Measurements from ENCODE around the gene SPRN.
"Not testable (repeated sequence)": the region's sequence is repeated elsewhere in the genome, so short reads cannot be mapped to it uniquely, and the experiment has no call there.

SPRN gene

GRCh38 chr10:133456041-133456951, 31.9 kb upstream of the SPRN start:
- DNase-seq: no peak

DNA sequence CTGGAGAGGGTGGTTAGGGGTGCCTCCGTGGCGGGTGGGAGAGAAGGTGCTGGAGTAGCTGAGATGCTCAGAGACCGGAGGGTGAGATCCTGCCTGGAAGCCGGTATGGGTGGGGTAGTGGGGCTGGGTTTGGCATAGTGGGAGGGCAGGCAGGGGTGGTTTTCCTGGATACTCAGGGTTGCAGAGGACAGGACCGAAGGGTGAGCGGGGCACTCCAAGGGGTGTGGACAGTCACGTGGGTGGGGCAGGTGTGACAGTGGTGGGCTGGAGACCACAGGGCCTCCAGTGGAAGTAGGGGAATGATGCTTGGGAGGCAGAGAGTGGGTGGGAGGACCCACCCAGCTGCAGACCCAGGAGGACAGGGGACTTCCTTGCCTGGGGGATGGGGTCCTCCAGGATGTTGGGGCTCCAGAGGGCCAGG, 31.2 kb upstream of the SPRN start:
- DNase-seq: no peak

- no peak for DNase-seq
Observed at GRCh38 chr10:133455196-133455595, 30.8 kb upstream of the SPRN start.

- DNase-seq: no peak
Observed at GRCh38 chr10:133454204-133454893, 29.9 kb upstream of the SPRN start.

DNA sequence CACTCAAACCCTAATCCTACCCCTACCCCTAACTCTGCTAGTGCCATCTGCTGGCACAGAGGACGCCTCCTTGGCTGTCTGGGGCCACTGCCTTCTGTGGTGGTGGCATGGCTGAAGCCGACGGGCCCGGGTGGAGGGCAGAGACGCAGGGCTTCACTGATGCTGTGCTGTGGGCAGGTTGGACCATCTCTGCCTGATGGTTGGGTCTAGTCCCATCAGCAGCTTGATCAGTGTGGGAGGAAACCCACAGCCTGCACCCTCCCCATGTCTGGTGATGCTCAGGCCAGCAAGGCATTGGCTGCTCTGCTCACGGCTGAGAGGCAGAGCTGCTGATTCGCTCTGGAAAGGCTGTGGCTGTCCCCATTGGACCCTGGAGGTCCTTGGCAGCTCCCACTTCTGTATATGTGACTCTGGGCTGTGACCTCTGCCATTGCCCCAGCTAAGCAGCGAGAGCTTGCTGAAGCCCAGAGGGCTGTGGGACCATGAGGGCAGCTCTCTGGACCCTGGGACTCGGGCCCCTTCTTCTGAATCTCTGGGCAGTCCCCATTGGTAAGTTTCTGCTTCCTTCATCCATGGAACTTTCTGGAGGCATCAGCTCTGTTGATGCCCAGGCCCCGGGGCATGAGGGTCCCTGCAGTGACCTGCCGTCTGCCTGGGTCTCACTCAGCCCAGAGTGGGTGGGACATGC, 29.2 kb upstream of the SPRN start, which contains the start of gene SCART1:
Gene SCART1, plus strand, starts transcription at position 430 of the 688 bp plus-strand sequence. Its CDS starts 53 bp downstream, at position 483.
- no peak for DNase-seq

DNA sequence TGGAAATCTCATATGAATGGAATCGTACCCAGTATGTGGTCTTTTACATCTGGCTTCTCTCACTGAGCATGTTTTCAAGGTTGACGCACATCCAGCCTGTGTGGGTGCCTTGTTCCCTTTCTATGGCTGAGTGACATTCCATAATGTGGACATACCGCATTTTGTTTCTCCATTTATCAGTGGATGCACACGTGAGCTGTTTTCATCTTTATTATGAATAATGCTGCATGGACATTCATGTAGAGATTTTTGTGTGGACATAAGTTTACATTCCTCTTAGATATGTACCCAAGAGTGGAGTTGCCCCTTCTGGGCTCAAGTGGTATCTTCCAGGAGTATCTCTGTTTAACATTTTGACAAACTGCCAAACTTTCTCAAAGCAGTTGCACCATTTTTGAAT, 28.0 kb upstream of the SPRN start:
- DNase-seq: no peak

DNA sequence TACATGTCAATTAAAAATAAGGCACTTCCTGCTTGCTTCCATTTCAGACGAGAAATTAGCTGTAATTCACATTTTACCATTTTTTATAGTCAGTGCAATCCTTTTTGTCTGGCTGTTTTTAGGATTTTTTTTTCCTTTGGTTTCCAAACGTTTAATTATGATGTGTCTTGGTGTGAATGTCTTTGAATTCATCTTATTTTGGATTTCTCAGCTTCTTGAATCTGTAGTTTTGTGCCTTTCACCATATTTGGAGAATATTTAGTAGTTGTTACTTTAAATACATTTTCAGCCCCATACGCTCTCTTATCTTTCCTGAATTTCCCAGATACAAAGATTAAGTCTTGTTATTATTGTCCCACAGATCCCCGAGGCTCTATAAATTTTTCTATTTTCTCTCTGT, 26.9 kb upstream of the SPRN start:
- no peak for DNase-seq

DNA sequence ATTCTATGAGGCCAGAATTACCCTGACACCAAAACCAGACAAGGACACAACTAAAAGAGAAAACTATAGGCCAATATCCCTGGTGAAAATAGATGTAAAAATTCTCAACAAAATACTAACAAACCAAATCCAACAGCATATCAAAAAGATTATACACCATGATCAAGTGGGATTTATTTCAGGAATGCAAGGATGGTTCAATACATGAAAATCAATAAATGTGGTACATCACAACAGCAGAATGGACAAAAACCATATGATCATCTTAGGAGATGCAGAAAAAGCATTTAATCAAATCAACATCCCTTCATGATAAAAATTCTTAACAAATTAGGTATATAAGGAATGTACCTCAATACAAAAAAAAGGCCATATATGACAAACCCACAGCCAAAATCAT, 23.7 kb upstream of the SPRN start:
- no peak for DNase-seq

- DNase-seq: no peak
Observed at GRCh38 chr10:133446979-133447378, 22.6 kb upstream of the SPRN start.

DNA sequence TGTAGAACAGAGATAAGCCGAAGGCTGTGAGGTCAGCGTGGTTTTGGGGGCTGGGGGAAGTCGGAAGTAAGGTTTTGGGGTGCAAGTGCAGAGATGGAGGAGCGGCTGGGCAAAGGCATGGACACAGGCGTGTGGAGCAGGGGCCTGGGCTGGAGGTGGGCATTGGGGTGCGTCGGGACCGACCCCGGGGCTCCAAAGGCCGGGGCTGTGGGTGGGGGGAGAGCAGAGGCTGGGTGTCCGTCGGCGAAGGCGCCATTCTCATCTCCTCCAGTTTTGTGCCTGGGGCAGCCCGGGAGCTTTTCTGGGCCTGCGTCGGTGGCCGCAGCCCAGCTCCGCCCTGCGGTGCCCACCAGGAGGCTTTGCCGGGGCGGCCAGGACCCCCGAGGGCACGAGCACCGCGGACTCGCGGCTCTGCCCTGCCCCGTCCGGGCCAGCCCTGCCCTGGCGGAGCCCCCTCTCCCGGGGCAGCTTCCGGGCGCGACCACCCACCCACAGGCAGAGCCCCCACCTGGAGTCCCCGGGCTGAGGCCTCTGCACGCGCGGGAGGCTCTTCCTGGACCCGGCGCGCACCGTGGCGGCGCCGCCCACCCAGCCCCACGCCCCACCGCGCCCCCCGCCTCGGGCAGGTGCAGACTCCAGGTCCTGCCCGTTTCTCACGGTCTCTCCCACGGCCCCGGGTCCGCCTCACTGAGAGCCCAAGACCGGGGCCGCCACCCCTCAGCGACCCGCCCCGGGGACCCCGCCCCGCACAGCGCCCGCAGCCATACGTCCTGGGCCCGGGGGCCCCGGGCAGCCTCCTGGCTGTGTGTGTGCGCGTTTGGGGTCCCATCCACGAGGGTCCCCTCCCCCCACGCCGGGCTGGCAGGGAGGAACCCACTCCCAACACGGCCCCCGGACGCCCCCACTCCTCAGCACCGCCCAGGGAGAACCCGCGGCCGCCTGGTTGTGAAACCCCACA, 21.6 kb upstream of the SPRN start:
- no peak for DNase-seq

- no peak for DNase-seq
Observed at GRCh38 chr10:133445268-133445732, 20.9 kb upstream of the SPRN start.

GRCh38 chr10:133444342-133445267, 20.2 kb upstream of the SPRN start:
- DNase-seq: no peak

DNA sequence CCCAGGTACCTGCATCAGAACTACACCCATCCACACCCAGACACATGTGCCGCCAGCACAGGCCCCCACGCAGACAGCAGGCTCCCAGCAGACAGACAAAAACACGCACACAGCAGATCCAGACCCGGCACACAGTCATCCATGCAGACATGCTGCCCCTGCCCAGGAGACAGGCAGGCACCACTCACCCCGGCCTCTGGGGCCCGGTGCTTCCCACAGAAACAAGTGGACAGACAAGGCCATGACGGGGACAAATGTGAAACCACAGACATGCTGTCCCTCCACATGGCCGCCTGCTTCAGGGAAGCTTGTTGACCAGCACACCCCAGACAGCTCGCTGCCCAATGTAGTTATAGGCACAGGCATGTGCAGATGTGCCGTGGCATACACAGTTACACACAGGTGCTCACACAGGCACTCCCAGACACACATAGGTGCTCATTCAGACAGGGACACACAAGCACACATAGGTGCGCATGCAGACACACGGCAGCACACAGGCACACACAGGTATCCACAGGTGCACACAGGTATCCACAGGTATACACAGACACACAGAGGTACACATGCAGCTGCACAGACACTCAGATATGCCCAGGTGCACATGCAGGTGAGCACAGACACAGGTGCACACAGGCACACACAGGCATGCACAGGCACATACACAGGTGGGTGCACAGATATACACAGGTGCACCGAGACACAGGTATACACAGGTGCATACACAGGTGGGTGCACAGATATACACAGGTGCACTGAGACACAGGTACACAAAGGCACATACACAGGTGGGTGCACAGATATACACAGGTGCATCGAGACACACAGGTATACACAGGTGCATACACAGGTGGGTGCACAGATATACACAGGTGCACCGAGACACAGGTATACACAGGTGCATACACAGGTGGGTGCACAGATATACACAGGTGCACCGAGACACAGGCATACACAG, 18.8 kb upstream of the SPRN start:
- DNase-seq: no peak

- no peak for DNase-seq
Observed at GRCh38 chr10:133442191-133442966, 18.0 kb upstream of the SPRN start.

DNA sequence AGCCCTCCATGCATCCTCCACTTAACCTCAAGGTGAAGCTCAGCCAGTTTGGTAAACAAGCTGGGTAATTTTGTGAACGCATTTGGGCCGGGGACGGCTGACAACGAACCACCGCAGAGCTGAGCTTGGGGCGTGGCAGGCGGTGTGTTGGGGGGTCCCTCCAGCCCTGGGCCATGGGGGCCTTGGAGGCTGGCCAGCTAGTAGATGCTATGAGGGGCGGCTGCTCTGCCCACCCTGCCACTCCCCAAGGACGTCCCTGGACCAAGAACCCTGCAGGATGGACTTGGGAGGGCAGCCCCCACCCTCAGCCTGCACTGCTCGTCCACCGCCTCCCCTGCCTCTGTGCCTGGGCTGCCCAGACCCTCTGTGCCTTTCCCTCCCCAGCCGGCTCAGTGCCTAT, 17.4 kb upstream of the SPRN start:
- DNase-seq: no peak

GRCh38 chr10:133441356-133441755, 16.9 kb upstream of the SPRN start:
- not testable (repeated sequence) for DNase-seq

DNA sequence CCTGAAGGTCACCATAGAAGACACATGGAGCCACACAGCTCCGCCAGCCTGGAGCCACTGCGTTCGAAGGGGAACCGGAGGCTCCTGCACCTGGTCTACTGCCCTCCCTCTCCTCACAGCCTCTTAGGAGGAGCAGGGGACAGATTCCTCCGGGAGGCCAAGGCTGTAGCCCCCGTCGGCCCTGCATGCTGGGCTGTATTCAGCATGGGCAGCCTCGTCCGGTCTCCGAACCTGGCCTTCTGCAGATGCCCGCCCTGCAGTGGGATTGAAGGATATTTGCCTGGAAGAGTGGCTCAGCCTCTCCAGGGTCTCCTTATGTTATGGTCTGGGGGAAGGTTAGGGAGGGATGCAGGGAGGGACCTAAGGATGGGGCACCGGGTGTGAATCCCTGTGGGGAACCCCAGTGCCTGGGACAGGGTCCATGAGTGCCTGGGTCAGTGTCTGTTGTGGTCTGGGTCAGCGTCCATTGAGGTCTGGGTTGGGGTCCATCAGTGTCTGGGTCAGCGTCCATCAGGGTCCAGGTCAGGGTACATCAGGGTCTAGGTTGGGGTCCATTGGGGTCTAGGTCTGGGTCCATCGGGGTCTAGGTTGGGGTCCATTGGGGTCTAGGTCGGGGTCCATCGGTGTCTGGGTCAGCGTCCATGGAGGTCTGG, 16.3 kb upstream of the SPRN start:
- DNase-seq: no peak
